ENCODE results near the gene GLIS1.

Gene GLIS1

GRCh38 chr1:53599481-53599880, 139.5 kb downstream of the GLIS1 start:
- no peak for DNase-seq (ENCODE audit: low read depth in 1 of 2, low spot score in 1 of 2)

- DNase-seq (ENCODE audit: low read depth in 1 of 2, low spot score in 1 of 2), result no peak
Observed at GRCh38 chr1:53598966-53599365, 140.0 kb downstream of the GLIS1 start.

GRCh38 chr1:53595906-53596305, 143.1 kb downstream of the GLIS1 start:
- DNase-seq (ENCODE audit: low read depth in 1 of 2, low spot score in 1 of 2), result no peak

- DNase-seq (ENCODE audit: low read depth in 1 of 2, low spot score in 1 of 2), result no peak
Observed at GRCh38 chr1:53594391-53595180, 144.4 kb downstream of the GLIS1 start.

GRCh38 chr1:53593758-53594380, 145.1 kb downstream of the GLIS1 start:
- DNase-seq (ENCODE audit: low read depth in 1 of 2, low spot score in 1 of 2), result no peak

- no peak for DNase-seq (ENCODE audit: low read depth in 1 of 2, low spot score in 1 of 2)
Observed at GRCh38 chr1:53592985-53593757, 145.8 kb downstream of the GLIS1 start.

GRCh38 chr1:53592521-53592982, 146.4 kb downstream of the GLIS1 start:
- no peak for DNase-seq (ENCODE audit: low read depth in 1 of 2, low spot score in 1 of 2)

GRCh38 chr1:53591924-53592323, 147.0 kb downstream of the GLIS1 start:
- DNase-seq (ENCODE audit: low read depth in 1 of 2, low spot score in 1 of 2), result no peak

- no peak for DNase-seq (ENCODE audit: low read depth in 1 of 2, low spot score in 1 of 2)
Observed at GRCh38 chr1:53590531-53591515, 148.1 kb downstream of the GLIS1 start.

GRCh38 chr1:53590104-53590503, 148.9 kb downstream of the GLIS1 start:
- no peak for DNase-seq (ENCODE audit: low read depth in 1 of 2, low spot score in 1 of 2)

GRCh38 chr1:53589043-53589887, 149.7 kb downstream of the GLIS1 start:
- no peak for DNase-seq (ENCODE audit: low read depth in 1 of 2, low spot score in 1 of 2)

GRCh38 chr1:53588053-53588779, 150.7 kb downstream of the GLIS1 start:
- DNase-seq (ENCODE audit: low read depth in 1 of 2, low spot score in 1 of 2), result no peak

- DNase-seq (ENCODE audit: low read depth in 1 of 2, low spot score in 1 of 2), result no peak
Observed at GRCh38 chr1:53587252-53587988, 151.5 kb downstream of the GLIS1 start.

- no peak for DNase-seq (ENCODE audit: low read depth in 1 of 2, low spot score in 1 of 2)
Observed at GRCh38 chr1:53586765-53587164, 152.2 kb downstream of the GLIS1 start.

- DNase-seq (ENCODE audit: low read depth in 1 of 2, low spot score in 1 of 2), result no peak
Observed at GRCh38 chr1:53585565-53585964, 153.4 kb downstream of the GLIS1 start.

GRCh38 chr1:53585129-53585528, 153.8 kb downstream of the GLIS1 start:
- no peak for DNase-seq (ENCODE audit: low read depth in 1 of 2, low spot score in 1 of 2)

- no peak for DNase-seq (ENCODE audit: low read depth in 1 of 2, low spot score in 1 of 2)
Observed at GRCh38 chr1:53584777-53585107, 154.2 kb downstream of the GLIS1 start.

All from activated T-helper 1 cell treated with anti-CD3 and anti-CD28 coated beads, Interleukin-2, amount 50 U/mL, for 16 hours (primary cell).